K562 (cell line): Measurements from ENCODE around the gene UCHL1.

Experiments used
- ATF1 ChIP-seq, 2 experiments: fragments of 450-650 bp in 1 of 2; IDR thresholded peaks; 2 replicates each; pipeline ENCODE4 v1.6.1; 2016; ENCODE audit warnings: missing compliant biosample characterization in 1 of 2, missing genetic modification characterization in 1 of 2
- CHD2 ChIP-seq: IDR thresholded peaks from 2 replicates; pipeline ENCODE4 v1.6.1; 2011; ENCODE audit warnings: low read depth, low read length
- FOXO4 ChIP-seq: fragments of 450-650 bp; formaldehyde crosslinking; IDR thresholded peaks from 2 replicates; pipeline ENCODE4 v1.4.0; 2020; ENCODE audit warnings: mild to moderate bottlenecking, moderate library complexity
- MTA1 ChIP-seq: fragments of 450-650 bp; IDR thresholded peaks from 2 replicates; pipeline ENCODE4 v1.6.1; 2017; ENCODE audit warnings: borderline replicate concordance
- NFE2L1 ChIP-seq: fragments of 450-650 bp; IDR thresholded peaks from 2 replicates; pipeline ENCODE4 v1.6.1; 2016; ENCODE audit warnings: missing genetic modification characterization, low read depth, mild to moderate bottlenecking, missing compliant biosample characterization, moderate library complexity, borderline replicate concordance
- NFYB ChIP-seq: IDR thresholded peaks from 2 replicates; pipeline ENCODE4 v1.6.1; 2011; ENCODE audit warnings: mild to moderate bottlenecking, moderate library complexity; ENCODE audit not compliant: insufficient read length; ENCODE audit errors: extremely low read depth
- POLR2A ChIP-seq: fragments of 450-650 bp; conservative IDR thresholded peaks from 2 replicates; pipeline ENCODE4 v1.6.1; 2016
- ZNF263 ChIP-seq: sonication (generic); formaldehyde crosslinking; IDR thresholded peaks from 2 replicates; pipeline ENCODE4 v1.8.0; 2022; ENCODE audit warnings: mild to moderate bottlenecking, missing genetic modification reagents, borderline replicate concordance
- ZNF583 ChIP-seq: fragments of 250-450 bp; sonication (Bioruptor Pico); IDR thresholded peaks from 2 replicates; pipeline ENCODE4 v1.4.0; 2020
- TF ChIP-seq, protein P1 (sequence below), 3 experiments: IDR thresholded peaks in 2 of 3; conservative IDR thresholded peaks in 1 of 3; 2 replicates each; pipeline ENCODE4 v1.5.1; 2011 to 2012; ENCODE audit warnings: low read length in 3 of 3, mild to moderate bottlenecking in 3 of 3, control low read depth in 2 of 3, improper control_type of control experiment in 1 of 3, inconsistent platforms in 1 of 3, low read depth in 1 of 3, mixed read lengths in 1 of 3, moderate library complexity in 1 of 3; ENCODE audit not compliant: insufficient read depth in 2 of 3
- TF ChIP-seq, protein P2 (sequence below): fragments of 250-450 bp; sonication (Bioruptor Pico); IDR thresholded peaks from 2 replicates; pipeline ENCODE4 v1.4.0; 2020; ENCODE audit warnings: mild to moderate bottlenecking

DNA sequence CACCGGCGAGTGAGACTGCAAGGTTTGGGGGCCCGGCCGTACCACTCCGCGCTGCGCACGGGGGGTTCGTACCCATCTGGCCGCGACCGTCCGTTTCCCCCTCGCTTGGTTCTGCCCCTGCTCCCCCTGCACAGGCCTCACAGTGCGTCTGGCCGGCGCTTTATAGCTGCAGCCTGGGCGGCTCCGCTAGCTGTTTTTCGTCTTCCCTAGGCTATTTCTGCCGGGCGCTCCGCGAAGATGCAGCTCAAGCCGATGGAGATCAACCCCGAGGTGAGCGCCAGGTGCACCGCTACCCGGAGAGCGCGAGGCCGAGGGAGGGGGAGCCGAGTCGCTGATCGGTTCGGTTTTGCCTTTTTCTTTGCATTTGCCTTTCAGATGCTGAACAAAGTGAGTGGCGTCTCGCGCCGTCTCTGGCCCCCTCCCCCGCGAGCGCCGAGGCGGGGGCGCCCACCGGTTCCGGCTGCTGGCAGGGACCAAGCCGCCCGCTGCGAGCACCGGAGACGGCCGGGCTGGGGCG is at the start of gene UCHL1:
- TF ChIP-seq, protein P1, sequence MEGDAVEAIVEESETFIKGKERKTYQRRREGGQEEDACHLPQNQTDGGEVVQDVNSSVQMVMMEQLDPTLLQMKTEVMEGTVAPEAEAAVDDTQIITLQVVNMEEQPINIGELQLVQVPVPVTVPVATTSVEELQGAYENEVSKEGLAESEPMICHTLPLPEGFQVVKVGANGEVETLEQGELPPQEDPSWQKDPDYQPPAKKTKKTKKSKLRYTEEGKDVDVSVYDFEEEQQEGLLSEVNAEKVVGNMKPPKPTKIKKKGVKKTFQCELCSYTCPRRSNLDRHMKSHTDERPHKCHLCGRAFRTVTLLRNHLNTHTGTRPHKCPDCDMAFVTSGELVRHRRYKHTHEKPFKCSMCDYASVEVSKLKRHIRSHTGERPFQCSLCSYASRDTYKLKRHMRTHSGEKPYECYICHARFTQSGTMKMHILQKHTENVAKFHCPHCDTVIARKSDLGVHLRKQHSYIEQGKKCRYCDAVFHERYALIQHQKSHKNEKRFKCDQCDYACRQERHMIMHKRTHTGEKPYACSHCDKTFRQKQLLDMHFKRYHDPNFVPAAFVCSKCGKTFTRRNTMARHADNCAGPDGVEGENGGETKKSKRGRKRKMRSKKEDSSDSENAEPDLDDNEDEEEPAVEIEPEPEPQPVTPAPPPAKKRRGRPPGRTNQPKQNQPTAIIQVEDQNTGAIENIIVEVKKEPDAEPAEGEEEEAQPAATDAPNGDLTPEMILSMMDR (IDR thresholded peaks at IDR 0.05 in 2 of 3, conservative IDR thresholded peaks at IDR 0.05 in 1 of 3; ENCODE audit: insufficient read depth in 2 of 3, low read depth in 1 of 3, low read length in 3 of 3), result no peak
- TF ChIP-seq ZNF263 (CRISPR knock-in tag), result no peak
- no peak for TF ChIP-seq NFYB
- no peak for TF ChIP-seq ATF1 (CRISPR knock-in tag; IDR thresholded peaks at IDR 0.05)
- no peak for TF ChIP-seq ATF1 (tag; IDR thresholded peaks at IDR 0.05)
- no peak for TF ChIP-seq FOXO4 (CRISPR knock-in tag)
- TF ChIP-seq NFE2L1 (tag), result no peak
- TF ChIP-seq CHD2, result no peak
- TF ChIP-seq, protein P2, sequence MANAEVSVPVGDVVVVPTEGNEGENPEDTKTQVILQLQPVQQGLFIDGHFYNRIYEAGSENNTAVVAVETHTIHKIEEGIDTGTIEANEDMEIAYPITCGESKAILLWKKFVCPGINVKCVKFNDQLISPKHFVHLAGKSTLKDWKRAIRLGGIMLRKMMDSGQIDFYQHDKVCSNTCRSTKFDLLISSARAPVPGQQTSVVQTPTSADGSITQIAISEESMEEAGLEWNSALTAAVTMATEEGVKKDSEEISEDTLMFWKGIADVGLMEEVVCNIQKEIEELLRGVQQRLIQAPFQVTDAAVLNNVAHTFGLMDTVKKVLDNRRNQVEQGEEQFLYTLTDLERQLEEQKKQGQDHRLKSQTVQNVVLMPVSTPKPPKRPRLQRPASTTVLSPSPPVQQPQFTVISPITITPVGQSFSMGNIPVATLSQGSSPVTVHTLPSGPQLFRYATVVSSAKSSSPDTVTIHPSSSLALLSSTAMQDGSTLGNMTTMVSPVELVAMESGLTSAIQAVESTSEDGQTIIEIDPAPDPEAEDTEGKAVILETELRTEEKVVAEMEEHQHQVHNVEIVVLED, result no peak
- no peak for TF ChIP-seq POLR2A
- no peak for TF ChIP-seq MTA1
- TF ChIP-seq ZNF583 (CRISPR knock-in tag), result no peak
